Smooth muscle cell of the brain vasculature (primary cell): ENCODE results near the gene IQSEC1.

Source experiments
- DNase-seq: peaks from one replicate; pipeline ENCODE4 v3.0.0-alpha.2; 2012; ENCODE audit warnings: low read depth, low spot score

IQSEC1 gene

DNA sequence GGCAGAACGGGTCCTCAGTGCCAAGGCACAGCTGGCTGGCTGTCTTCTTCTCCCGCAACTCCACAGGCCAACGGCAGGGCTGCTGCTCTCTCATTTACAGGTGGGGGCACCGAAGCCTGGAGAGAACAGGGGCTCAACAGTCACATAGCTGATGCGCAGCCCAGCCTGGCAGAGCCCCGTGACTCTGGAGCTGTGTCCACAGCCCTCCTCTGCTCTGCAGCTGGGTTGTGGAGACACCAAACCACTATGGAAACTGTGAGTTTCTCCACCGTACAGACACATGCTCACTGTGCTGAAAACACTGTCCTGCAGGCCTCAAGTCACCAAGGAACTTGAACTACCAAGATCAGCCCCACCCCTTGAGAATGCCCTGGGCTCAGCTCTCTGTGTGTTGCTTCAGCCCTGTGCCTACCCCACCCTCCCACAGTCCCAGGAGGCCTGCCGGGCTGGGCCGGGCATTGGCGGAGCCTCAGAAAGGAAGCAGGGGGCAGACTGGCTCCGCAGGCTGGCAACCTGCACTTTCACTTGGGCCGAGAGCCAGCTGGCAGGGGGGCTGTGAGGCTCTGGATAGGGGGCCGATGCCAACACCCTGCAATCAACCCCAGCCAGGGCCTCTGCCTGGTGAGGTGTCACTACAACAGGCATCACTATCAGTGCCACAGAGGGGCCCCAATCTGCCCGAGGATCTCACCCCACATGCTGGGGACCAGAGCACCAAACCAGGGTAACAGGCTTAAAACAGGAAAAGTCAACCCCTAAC is 118.2 kb downstream of the IQSEC1 start:
- no peak for DNase-seq

DNA sequence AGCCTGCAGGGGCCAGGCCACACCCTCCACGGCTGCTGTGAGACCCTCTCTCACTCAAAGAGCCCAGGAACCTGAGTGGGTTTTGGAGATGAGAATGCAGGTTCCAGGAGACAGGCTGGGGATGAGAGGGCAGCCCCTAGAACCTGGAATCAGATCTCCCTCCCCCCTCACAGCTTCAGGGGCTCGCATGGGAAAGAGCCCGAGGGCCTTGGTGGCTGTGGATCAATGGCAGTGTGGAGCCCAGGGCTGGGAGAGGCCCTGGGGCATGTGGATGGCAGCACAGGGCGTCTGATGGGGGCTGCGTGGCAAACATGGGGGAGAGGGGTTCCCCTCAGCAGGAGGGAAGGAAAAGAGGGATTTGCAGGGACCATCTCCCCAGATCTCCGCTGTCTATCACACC is 119.0 kb downstream of the IQSEC1 start:
- DNase-seq = no peak

DNA sequence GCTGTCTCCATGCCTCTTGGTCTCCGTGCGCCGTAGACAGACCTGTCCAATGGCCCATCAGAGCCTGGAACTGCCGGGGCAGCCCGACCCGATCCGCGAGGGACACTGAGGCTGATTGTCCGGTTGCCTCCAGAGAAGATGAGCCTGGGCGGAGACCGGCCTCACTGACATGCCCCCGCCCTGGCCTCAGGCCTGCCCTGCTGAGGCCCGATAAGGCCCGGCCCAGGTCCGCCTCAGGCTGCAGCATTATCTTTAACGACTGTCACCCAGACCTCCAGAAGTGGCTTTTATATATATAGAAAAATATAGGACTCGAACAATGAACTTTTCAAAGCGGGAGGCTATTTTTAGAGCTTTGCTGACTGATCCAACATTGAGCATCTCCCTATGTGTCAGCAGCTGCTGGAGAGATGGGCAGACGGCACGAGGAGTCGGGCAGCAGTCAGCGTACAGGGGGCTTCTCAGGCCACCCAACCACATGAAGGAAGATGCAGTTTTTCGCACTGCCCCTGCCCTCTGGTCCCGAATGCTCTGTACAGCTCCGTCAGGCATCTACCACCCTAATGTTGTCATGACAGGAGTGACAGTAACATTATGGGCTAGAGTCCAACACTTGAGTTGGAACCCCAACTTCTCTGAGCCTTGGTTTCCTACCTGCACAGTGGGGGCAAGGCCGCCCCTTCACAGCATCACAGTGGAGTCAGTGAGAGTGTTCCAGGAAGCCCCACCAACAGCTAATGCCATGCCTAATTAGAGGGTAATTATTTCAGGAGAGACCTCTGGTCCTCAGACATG is 119.8 kb downstream of the IQSEC1 start:
- no peak for DNase-seq

DNA sequence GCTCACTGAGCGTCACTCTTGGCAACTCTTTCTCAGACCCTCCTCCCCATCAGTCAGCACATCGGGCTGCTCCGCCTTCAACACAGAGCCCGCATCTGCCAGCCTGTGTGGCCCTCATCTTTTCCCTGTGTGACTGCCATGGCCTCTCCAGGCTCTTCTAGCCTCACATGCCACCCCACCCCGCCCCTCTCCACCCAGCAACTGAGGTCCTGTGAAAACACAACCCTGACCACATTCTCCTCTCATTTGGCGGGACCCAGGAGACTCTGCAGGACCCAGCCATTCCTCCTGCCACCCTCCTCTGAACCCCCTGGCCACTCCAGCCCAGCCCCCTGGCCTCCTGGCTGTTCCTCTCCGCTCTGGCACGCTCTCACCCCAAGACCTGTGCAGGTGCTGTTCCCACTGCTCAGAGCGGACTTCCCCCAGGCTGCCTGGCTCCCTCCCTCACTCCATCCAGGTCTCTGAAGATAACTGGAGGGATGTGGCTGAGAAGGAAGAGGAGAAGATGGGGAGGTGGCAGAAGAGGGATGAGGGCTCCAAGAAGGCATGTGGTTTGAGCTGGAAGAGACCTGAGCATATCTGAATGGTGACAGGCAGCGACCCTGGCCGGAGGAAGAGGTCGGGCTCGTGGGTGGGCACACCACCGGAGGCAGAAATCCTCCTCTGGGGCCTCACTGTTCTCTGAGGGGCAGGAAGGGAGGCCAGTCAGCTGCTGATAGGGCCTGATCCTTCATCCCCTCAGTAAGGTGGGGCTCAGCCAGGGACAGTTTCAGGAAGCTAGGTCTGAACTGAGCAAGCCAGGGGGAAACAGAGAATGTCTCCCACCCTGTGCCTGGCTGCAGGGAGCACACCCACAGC is 120.7 kb downstream of the IQSEC1 start:
- no peak for DNase-seq

DNA sequence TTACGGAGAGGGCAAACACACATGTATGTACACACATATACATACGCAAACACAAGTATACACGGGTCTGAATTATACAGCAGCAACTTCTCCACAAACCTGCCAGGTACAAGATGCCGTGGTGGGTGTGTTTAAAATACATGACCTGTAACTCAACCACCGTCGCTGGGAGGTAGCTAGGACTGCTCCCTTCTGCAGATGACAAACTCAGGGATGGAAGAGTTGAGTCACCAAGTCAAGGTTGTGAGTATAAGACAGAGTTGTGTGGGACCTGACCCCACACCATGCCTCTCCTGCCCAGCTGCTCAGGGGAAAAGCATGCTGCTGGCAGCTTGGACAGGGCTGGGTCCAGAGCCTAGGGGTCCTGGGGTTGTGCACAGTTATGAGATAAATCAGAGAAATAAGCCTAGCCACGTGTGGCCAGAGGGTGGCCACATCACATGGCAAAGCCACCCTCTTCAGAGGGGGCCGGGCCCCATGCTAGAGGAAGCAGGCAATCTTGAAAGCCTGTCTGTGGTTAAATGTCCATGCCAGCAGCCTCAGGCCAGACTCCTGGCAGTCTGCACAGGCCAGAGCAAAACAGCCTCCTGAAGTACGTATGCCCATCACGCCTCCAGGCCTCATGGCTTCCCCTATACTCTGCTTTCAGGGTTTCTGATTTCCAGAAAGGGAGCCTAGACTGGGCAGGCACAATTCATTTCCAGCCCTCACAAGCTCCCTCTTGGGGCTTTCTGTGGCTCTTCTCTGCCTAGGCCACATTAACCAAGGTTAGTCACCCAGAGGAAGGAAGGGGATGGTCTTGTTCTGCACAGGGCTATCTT is 124.1 kb downstream of the IQSEC1 start:
- no peak for DNase-seq

DNA sequence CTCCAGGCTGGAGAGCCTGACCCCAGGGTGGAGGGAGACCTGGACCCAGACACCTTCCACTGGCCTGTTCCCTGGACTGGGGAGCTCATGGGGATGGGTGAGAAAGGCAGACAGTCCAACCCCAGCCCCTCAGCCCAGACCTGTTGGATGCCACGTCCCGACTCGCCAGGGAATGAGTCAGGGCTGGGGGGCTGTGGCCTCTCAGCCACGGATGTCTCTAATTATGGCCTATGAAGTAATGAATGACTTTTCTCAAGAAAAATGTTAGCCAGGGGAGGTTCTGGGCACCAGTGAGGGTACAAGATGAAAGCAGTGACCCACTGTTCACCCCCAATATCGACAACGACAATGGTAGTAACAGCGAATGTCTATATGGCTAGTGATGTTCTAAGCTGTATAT is 124.9 kb downstream of the IQSEC1 start:
- DNase-seq = no peak

DNA sequence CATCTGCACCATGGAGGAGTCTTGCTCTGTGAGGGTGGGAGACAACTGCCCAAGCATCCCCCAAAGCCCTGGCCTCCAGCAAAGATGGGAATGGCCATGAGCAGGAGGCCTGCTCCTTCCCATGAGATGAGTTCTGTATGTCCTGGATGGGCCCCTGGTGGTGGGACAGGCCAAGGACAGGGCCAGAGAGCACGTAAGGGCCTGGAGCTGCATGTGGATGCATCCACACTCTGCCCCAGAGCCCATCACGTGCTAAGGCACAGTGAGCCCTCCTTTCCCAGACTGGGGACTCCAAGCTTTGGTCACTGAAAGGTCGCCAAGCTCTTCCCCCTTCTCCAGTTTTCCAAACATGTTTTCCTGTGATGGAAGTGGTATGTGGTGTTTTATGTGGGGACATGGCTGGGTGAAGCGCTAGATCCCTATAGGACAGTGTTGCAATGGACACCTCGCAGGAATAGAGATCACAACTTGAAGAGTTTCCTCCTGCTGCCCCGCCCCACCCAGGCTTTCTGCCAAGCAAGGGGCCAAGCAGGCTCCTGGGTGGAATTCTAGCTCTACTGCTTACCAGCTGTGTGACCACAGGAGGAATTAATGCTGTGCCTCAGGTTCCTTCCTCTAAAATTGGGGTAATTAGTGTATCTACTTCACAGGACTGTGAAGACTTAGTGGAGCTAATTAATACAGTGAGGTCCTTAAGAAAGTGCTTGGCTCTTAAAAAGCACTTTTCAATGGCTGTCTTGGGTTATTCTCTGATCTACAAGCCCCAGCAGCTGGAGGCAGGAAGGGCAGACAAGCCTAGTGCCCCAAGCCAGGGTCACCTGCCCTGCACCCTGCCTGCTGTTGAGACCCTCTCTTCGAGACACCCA is 125.5 kb downstream of the IQSEC1 start:
- DNase-seq = no peak

DNA sequence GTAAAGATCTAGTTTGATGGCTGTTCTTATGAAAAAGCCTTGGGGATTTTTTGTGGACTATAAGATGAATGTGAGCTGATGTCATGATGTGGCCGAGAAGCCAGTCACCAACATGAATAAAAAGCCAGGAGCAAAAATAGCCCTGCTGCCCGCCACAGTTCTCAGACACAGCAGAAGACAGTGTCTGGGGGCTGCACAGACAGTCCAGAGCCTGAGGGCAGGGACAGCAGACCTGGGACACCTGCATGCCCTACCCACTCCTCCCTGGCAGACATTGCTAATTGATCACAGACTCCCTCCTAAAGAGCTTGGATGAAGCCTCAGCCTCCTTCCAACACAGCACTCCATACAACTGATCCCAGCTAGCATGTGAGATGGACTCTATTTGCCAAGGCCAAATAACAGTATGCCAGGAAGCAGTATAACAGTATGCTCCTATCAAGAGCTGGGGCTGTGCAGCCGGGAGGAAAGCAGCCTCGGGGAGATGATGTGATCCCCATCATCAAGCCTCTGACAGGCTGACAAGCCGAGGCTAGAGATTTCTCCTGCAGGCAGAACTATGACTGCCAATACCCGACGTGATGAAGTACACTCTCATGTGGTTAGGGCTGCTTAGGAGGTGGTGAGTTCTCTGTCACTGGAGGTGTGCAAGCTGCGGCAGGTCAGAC is 126.4 kb downstream of the IQSEC1 start:
- DNase-seq = no peak

DNA sequence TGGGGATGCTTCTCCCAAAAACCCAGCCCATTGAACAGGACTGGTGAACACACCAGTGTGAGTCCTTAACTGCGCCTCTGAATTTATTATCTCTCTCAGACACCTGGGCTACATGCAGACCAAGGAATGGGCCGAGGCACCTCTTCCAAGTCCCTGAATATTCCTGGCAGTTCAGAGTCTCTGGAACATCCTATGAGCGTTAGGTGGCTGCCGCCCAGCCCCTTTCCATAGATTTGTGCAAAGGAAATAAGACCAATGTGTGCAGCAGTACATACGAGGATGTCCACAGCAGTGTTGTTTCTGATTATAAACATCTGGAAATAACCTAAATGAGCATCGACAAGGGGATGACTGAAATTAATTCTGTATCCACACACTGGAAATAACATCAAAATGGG is 127.0 kb downstream of the IQSEC1 start:
- no peak for DNase-seq

DNA sequence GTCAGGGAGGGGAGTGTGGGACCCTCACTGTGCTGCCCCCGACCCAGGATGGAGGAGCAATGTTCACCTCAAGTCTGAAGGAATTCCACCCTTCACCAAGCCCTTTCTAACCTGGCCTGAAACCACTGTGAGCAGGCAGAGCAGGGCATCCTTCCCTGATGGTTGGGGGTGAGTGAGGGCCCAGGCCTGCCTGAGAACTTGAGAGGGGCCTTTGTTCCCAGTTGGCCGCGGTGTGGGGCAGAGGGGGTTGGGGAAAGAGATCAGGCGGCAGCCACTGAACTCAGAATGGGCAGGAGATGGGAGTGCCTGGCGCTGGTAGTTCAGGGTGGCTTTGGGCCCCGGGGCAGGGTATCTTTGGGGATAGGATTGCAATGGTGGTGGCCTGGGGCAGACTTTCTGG is 128.4 kb downstream of the IQSEC1 start:
- DNase-seq = no peak

DNA sequence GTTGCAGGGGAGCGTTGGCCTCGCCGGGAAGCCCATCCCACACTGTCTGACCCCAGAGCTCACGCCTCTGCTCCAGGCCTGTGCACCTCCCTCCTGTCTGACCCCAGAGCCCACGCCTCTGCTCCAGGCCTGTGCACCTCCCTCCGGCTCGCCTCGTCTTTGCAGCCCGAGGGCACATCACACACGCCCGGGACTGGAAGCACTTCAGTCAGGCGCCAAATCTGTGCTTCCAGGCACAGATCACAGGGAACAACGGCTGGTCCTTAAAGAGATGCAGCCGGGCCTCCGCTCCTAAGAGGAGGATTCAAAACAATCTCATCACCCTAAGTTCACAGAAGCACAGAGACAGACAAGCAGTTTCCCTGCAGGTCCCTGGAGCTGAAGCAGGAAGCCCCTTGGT is 128.8 kb downstream of the IQSEC1 start:
- DNase-seq = no peak

DNA sequence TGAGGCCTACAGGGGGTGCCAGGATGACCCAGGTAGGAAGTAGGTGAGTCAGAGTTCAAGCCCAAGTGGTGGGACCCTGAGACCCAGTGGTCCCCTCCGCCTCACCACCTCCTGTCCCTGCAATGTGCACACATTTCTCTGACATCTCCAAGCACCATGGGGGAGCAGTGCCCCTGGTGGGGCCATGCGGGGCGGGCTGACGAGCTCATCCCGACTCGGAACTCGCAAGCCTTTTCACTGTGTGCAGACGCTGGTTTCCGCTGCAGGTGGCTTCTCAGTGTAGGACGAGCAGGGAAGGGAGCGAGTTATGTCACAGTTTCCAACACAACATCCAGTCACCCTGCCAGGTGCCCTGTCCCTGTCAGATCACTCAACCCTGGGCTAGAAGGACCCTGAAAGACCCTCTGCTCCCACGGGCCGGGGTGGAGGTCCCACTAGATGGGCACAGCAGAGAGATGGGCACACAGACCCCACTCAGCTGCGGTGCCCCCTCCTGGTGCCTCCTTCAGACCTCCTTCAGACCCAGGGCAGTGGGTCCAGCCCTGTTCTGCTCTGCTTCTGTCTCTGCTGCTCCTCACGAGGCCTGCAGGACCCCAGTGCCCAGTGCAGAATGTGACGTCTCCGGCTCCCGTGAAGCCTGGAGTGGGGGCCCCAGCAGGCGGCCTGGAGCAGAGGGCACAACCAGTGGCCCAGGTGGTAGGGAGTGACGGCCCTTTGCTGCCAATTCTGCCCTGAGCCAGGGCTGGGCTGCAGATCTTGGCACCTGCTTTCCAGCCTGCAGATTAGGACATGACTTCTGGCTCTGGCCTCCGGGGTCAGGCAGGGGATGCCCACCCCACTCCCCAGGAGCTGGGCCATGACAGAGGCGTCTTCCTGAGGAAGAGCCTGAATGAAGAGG is 129.9 kb downstream of the IQSEC1 start:
- DNase-seq = no peak

DNA sequence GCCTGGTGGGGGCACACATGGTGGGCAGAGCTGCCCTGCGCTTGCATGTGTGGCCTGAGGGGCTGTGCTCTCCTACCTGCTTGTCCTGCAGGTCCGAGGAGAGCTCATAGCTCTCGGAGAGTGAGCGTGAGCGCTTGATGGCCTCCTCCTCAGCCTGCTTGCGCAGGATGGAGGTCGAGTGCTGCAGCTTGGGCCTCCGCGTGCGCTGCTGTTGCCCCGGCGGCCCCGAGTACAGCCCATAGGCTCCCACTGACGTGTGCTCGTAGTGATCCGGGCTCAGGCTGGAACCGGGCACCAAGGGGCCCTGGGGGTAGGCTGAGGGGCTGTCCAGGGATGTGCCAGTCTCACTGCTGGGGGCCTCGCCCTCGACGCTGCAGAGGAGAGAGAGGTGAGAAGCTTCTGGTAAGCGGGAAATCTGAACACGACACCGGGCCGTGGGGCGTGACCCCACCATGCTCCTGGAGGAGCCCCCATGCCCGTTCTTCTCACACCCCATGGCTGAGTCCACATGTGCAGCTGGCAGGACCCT is 131.7 kb downstream of the IQSEC1 start:
- no peak for DNase-seq

DNA sequence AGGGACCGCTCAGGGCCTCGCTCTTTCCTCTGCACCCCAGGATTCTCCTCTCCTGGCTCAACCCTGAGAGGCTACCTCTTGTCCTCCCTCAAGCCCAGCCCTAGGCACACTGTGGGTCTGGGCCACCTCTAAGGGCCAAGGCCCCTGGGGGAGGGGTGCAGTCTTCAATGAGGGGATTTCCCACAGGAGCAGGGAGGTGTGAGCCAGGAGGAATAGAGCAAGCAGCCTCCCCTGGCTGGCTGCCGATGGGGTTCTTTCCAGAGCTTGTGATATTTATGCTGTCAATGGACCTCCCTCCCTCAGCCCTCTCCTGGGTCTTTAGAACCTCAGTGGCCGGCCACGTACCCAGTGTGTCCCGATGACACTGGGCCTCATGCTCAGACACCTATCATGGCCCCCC is 132.4 kb downstream of the IQSEC1 start:
- DNase-seq = no peak

DNA sequence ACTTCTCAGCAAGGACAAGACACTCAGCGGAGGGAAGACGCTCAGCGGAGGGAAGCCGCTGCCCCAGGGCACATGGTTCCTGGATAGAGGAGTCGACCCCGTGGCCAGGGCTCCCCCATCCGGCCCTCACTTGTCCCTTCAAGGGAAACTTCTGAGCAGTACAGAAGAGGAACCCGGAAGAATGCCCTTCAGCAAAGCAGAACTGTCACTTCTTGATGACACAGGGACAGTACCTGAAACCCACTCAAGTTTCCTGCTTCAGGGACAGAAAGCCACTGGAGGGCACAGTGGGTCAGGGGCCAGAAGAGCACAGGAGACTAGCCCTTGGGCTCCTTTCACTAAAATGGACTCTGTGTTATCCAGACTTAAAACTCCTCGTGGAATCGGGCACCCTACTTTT is 134.1 kb downstream of the IQSEC1 start:
- DNase-seq = no peak

DNA sequence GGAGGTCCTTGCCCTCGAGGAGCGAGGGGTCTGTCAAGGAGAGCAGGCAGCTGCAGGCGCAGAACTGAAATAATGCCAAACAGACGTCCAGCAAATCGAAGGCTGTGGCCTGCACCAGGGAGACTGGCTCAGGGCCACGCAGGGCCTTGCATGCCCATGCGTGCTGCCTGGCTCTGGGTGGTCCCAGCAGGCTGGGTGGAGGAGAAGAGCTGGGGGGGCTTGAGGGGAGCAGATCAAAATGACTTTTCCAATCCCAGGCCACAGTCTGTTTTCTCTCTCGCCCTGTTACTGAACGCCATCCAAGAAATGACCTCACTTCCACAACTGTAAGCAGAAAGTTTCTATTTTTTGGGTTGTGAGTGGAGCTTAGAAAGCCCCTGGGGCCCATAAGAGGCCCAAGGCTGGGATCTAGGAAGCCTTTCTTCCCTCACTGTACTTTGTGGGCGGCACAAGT is 134.9 kb downstream of the IQSEC1 start:
- DNase-seq = no peak

DNA sequence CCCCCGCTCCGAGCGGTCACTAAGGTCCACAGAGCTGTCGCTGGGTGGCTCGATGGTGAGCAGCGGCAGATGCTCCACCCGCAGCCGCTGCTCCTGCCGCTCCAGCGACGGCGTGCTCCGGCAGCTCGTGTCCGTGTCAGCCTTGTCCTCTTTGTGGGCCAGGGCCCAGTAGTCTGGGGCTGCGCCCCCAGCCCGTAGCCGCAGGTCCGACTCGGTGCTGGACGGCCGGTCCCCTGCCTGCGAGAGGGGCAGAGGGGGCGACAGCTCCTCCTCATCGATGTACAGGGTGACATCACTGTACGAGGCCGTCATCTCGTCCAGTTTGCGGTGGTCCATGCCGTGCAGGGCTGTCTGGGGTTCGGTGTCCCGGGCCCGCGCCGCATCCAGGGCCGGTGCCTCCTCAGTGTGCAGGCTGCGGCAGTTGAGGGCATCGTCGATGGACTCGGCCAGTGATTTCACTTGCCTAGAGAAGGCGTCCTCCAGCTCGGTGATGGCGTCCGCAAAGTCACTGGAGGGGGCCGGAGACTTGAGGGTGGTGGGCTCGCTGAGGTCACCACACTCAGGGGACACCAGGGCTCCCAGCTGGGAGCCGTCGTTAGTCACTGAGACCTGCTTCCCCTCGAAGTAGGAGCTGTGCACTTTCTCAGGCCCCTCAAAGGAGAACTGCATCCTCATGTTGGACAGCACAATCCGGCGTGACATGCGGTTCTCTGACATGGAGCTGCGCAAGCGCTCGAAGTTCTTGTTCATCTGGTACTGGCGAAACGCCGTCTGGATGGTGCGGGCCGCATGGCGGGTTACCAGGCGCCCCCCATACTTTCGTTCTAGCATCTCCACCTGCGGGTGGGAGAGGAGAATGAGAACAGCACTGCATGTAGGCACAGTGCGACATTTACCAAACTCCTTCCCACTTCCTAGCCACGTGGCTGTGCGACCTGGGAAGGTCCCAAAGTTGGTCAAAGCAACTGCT is 137.1 kb downstream of the IQSEC1 start:
- no peak for DNase-seq
